Ramos (cell line): ENCODE results near the gene ZNF394.

Experiments
- in situ Hi-C: fragments of 300-500 bp; cut with MboI; formaldehyde crosslinking; loops from one replicate; pipeline ENCODE4 v1.14.3; 2022; ENCODE audit warnings: low sequenced_read_pairs; ENCODE audit not compliant: unreplicated experiment

The ZNF394 gene

DNA sequence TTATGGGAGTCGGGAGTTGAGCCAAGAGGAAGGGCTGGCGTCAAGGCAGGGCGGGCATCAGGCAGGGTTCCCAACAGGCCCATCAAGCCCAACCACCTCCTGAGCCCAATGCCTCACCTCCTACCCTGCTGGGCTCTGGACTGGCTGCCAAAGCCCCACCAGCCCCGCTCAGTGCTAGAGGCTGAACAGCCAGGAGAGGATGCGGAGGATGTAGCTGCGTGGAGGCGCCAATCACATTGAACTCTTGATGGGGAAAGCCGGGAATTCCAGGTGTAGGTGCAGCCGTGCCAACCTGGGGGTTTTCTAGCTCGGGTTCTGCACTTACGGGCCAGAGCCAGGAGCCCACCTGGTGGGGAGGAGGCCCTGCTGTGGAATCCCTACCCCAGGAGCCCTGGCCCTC lies 47.0 kb downstream of the ZNF394 start:
- in situ Hi-C loops: no loop called here

DNA sequence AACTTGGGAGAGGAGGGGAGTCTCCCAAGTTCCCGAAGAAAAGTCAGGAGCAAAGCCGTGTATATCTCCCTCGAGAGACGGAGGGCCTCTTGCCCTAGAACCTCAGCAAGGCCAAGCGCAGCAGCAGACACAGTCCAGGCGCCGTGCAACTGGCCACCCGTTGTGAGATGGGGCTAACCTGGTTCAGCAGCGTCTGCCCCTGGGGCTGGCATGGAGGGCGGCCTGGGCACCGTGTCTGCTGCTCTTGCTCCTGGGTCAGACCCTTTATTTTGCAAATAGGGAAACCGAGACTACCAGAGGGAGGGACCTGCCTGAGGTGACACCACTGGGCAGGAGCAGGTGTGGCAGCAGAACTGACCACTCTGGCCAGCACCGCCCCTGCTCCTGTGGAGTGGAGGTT lies 47.5 kb downstream of the ZNF394 start:
- in situ Hi-C loops: no loop called here

DNA sequence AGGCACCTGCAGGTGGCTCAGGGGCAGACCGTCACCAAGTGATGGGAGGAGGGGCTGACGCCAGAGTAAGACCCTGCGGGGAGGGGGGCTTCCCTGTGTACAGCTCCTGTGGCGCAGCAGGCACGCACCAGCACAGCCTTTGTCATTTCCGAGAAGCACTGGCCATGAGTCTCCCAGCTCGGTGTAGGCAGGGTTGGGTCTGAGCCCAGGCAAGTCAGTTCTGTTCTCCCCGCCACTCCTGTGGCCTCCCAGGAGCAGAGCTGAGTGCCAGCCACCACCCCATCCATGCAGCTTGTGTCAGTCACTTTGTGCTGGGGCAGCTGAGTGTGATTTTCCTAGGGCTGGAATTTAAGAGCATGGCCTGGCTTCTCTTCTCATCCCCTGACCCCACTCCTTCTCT lies 48.1 kb downstream of the ZNF394 start:
- in situ Hi-C loops: no loop called here

DNA sequence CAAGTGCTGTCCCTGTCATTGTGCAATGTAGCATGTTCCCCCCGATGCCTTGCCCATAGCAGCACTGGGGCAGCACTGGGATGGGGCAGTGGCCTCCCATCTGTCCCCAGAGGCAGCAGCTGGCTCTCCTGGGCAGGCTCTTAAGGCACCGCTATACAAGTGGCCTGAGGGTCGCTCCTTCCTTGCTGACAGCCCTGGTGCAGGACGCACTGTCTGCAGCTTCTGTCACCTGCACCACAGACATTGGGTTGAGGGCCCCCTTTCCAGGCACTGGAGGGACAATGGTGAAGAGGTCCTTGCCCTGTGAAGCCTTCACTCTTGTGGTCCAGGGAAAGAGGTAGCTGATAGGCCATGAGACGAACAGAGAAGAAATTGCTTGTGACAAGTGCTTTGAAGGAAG lies 50.8 kb downstream of the ZNF394 start:
- in situ Hi-C loops: no loop called here

DNA sequence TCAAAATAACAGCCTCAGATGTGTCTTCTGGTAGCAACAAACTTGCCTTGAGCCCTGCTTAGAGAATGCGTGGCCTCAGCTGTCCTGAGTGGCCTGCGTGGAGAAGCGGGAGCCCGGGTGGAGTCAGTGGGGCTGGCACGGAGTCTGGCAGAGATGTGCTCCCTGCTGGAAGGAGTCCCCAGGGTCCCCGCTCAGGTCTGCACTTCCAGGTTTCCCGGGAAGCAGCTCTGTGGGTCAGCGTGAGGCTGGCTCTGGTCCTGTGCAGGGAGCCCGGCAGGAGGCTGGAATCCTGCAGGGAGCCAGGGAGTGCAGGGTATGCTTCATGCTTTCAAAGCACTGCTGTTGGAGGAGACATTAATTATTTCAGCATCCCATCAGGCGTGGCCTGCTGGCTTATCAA lies 51.2 kb downstream of the ZNF394 start:
- in situ Hi-C loops: no loop called here

DNA sequence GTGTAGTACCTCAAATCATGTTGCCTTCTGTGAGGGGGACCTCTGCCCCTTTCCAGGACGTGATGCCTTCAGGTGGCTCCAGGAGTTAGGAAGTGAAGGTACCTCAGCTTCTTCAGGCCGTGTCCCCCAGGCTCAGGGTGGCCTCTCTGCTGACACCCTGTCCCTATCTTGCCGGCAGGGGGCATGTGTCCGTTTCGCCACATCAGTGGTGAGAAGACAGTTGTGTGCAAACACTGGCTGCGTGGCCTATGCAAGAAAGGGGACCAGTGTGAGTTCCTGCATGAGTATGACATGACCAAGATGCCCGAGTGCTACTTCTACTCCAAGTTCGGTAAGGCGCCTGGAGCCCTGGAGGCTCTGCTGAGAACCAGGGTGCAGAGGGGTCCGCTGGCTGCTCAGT lies 52.1 kb downstream of the ZNF394 start:
- in situ Hi-C loops: no loop called here

DNA sequence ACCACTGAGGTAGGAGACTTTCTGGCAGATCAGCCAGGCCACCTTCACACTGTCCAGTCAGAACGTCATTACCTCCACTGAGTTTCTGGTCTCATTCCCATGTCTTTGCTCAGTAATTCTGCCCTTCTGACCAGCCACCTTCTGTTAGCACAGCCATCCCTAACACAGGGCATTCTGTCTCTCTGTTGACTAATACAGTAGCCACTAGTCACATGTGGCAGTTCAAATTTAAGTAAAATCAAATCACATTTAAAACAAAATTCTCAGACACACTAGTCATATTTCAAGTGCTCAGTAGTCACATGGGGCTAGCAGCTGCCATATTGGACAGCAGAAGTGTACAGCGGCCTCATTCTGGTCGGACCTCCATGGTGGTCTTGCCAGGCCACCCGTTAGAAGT lies 54.0 kb downstream of the ZNF394 start:
- in situ Hi-C loops: no loop called here
